MG63 (cell line): Measurements from ENCODE around the gene PSMB11. TPM values are rescaled to one million over a fixed set of nuclear protein-coding genes. Genes with fewer than 3 reads are reported as not detected.
A peak's percentile ranks its signal among the peaks of the same experiment; 100 is the strongest.
"Not testable (repeated sequence)": the region's sequence is repeated elsewhere in the genome, so short reads cannot be mapped to it uniquely, and the experiment has no call there.

ENCODE experiments used
- DNase-seq: peaks from one replicate; pipeline ENCODE4 v3.0.0-alpha.2; 2020
- H3K27me3 ChIP-seq: fragments of 250-450 bp; sonication (Bioruptor Pico); 2 replicates; pipeline ENCODE4 v1.5.1; 2020; ENCODE audit warnings: mild to moderate bottlenecking, moderate library complexity
- H3K36me3 ChIP-seq: fragments of 250-450 bp; sonication (Bioruptor Pico); 2 replicates; pipeline ENCODE4 v1.5.1; 2020; ENCODE audit warnings: mild to moderate bottlenecking, moderate library complexity
- H3K4me3 ChIP-seq: fragments of 250-450 bp; sonication (Bioruptor Pico); 2 replicates; pipeline ENCODE4 v1.5.1; 2020; ENCODE audit warnings: mild to moderate bottlenecking, moderate library complexity
- H3K9me3 ChIP-seq: fragments of 250-450 bp; sonication (Bioruptor Pico); 2 replicates; pipeline ENCODE4 v1.5.1; 2020; ENCODE audit warnings: mild to moderate bottlenecking, moderate library complexity
- total RNA-seq: library from RNA; depleted of rRNA; stranded (reverse); fragments of >200 nt; shearing (Covaris generic); gene quantifications from 2 replicates; pipeline ENCODE4 v1.2.3, GENCODE V29; 2014; ENCODE audit warnings: low replicate concordance; rRNA removed

The PSMB11 gene, protein sequence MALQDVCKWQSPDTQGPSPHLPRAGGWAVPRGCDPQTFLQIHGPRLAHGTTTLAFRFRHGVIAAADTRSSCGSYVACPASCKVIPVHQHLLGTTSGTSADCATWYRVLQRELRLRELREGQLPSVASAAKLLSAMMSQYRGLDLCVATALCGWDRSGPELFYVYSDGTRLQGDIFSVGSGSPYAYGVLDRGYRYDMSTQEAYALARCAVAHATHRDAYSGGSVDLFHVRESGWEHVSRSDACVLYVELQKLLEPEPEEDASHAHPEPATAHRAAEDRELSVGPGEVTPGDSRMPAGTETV
- total RNA-seq = not detected in 2 replicates

DNA sequence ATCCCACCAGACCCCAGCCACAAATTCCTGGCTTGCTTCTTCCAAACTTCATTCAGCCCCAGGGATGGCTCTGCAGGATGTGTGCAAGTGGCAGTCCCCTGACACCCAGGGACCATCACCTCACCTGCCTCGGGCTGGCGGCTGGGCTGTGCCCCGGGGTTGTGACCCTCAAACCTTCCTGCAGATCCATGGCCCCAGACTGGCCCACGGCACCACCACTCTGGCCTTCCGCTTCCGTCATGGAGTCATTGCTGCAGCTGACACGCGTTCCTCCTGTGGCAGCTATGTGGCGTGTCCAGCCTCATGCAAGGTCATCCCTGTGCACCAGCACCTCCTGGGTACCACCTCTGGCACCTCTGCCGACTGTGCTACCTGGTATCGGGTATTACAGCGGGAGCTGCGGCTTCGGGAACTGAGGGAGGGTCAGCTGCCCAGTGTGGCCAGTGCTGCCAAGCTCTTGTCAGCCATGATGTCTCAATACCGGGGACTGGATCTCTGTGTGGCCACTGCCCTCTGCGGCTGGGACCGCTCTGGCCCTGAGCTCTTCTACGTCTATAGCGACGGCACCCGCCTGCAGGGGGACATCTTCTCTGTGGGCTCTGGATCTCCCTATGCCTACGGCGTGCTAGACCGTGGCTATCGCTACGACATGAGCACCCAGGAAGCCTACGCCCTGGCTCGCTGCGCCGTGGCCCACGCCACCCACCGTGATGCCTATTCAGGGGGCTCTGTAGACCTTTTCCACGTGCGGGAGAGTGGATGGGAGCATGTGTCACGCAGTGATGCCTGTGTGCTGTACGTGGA is at the start of gene PSMB11:
TSS of gene PSMB11 (plus strand) at position 51 of the 804 bp plus-strand sequence. CDS start at position 65, 14 bp downstream.
- no peaks in the 10 kb centered on the region for H3K27me3 ChIP-seq
- H3K36me3 ChIP-seq = no peaks in the 10 kb centered on the region
- no peak for DNase-seq
- H3K4me3 ChIP-seq = no peak within 1 kb of the TSS
- H3K9me3 ChIP-seq = no peaks in the 10 kb centered on the region

DNA sequence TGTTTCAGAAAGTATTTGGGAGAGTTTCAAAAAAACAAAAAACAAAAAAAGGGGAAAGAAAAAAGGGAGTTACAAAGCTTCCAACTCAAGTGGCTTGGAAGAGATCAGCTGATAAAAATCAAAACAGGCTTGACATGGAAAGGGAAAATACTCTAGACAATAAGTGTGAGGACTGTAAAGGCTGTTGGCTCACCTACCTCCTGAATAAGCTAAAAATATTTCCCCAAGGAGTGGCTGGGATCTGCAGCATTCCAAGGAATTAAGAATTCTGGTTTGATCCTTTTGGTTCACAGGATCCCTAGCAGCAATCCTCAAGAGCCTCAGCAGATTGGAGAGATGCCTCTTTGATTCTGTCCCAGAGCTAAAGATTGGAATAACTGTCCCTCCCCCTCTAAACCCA is 48.5 kb upstream of the PSMB11 start:
- DNase-seq = no peak
- Histone ChIP-seq H3K27me3 (no peaks in the 10 kb centered on the region), H3K4me3 (no peak overlapping the region), H3K36me3 (no peaks in the 10 kb centered on the region), H3K9me3 (no peaks in the 10 kb centered on the region)

DNA sequence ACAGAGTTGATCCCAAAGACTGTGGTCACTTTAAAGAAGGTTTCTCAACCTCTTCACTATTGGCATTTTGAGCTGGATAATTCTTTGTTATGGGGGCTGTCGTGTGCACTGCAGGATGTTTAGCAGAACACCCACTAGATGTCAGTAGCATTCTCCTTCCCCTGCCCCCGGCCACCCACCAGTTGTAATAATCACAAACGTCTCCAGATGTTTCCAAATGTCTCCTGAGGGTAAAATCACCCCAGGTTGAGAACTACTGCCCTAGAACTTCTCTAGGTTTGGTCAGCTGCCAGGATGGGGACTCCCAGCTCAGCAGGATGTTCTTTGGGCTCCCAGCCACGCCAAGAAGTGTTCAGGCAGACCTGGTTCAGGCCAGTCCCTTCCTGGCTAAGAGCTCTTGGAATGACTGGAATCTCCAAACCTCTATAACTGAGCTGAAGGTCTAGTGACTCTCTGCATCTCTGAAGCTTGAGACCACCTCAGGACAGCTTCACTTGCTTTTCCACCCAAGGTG is 47.2 kb upstream of the PSMB11 start:
- Histone ChIP-seq H3K4me3 (no peak overlapping the region), H3K36me3 (no peaks in the 10 kb centered on the region), H3K27me3 (no peaks in the 10 kb centered on the region), H3K9me3 (no peaks in the 10 kb centered on the region)
- peak; percentile 55 for DNase-seq

DNA sequence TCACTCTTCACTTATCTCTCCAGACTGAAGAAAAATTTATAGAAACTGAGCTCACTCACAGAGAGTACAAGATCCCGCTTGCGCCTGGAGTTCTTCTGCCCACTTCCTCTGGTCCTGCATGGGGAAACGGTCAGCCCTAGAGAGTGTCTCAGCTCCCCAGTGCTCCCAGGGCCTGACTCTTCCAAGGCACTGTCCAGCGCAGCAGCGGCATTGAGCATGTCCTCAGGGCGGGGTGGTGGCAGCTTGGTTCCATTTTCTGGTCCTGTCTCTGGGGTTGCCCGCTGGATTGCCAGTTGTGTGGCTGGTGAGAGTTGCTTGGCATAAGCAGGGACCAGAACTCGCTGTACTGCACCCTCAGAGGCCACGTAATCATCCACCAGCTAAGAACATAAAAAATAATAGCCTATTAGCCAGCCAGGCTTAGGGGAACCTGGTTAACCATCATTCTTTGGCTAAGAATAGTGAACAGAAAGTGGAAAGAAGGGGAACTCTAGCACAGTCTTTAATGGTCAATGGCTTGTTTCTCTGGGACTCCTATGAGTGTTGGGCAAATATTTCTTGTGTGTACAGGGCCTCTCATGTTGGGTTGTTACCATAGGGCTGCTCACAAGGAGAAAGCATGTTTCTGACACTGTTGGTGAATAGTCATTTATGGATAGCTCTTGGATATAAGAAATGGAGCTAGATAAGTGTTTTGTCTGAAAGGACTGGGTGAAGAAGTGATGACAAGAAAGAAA is 46.0 kb upstream of the PSMB11 start:
- Histone ChIP-seq H3K27me3 (no peaks in the 10 kb centered on the region), H3K9me3 (no peaks in the 10 kb centered on the region), H3K36me3 (no peaks in the 10 kb centered on the region), H3K4me3 (no peak overlapping the region)
- no peak for DNase-seq

DNA sequence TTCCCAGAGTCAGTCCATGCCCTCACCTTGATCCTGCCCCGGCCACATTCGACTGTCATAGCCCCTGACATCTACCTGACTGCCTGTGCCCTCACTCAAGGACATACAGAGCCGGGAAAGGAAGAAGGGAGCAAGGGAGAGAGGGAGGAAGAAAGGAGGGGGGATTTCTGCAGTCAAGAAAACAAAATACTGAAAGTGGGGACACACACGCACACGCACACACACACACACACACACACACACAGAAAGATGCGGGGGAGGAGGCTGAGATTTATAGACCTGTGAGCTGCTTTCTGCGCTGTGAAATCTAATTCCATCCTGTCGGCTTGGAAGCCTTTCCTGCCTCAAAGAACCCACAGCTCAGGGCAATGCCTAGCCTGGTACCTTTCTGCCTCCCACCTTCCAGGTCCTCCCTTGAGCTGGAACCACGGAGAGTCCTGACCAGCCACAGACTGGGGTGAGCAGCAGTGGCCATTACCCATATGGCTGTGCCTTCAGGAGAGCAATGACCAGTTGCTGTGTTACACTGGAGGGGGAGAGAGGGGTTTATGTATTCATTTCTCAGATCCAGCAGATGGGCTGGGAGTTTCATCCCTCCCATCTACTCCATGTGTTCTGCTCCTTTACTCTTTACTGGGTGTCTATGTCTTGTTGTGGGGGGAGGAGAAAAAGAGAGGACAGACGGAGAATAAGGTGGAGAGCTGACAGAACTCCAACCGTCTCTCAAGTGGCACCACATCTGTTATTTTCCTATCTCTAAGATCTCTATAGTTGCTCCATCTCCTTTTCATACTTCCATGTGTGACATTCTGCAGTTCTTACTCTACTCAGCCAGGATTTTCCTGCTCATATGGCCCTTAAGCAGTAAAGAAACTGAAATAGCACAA is 45.0 kb upstream of the PSMB11 start:
- H3K27me3 ChIP-seq = no peaks in the 10 kb centered on the region
- H3K4me3 ChIP-seq = no peak overlapping the region
- no peak for DNase-seq
- H3K9me3 ChIP-seq = no peaks in the 10 kb centered on the region
- H3K36me3 ChIP-seq = no peaks in the 10 kb centered on the region

DNA sequence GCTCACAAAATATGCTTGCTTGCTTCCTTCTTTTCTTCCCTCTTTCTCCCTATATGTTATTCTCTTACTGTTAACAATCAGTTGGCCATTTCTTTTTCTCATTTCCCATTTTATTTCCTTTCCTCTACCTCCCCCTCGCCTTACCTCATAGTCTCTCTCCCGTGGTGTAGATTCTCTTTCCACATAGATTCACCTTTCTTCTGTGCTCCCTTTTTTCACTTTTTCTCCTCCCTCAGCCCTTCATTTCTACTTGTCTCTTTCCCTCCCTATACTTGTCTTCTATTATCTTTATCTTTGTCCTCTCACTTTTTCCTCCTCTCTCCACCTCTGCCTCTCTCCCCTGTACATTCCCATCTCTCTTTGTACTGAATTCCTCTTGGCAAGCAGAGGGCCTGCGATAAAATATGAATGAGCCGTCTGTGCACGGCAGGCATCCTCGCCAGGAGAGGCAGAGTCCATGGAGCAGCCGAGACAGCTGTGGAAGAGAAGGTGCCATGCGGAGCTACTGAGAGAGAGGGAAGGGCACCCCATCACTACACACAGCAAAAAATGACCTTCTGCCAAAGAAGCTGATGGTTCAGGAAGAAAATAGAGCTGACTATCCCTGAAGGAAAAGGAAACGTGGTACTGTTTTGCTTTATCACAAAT is 44.2 kb upstream of the PSMB11 start:
- DNase-seq = no peak
- no peaks in the 10 kb centered on the region for H3K9me3 ChIP-seq
- no peaks in the 10 kb centered on the region for H3K36me3 ChIP-seq
- H3K27me3 ChIP-seq = no peaks in the 10 kb centered on the region
- no peak overlapping the region for H3K4me3 ChIP-seq

DNA sequence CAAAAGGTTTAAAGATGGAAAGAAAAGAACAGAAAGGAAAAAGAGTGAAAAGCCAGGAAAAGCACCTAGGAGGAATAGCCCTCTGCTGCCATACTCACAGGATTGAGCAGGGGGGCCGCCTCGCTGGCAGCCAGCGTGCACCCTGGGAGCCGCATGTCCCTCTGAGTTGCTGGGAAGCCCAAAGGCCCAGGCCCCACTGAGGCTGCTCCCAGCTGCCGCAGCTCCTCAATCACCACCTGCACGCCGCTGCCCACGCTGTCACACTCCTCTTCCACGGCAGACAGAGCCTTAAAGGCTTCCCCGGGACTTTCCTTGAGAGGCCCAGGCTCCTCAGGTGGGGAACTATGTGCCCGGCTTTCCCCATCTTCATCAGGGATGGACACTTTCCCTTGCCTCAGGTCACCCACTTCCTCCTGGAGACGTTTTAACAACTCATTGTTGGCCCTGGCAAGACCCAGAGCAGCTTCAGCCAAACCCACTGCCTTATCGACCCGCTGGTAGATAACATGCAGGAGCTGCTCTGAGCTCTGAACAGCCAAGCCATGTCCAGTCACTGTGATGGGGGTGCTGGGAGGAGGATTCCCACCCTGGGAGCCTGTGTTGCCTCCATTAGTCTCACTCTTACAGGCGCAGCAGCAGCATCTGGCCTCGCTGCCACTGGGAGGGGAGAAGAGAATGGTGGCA is 43.5 kb upstream of the PSMB11 start:
- Histone ChIP-seq H3K4me3 (no peak overlapping the region), H3K27me3 (no peaks in the 10 kb centered on the region), H3K9me3 (no peaks in the 10 kb centered on the region), H3K36me3 (no peaks in the 10 kb centered on the region)
- no peak for DNase-seq

DNA sequence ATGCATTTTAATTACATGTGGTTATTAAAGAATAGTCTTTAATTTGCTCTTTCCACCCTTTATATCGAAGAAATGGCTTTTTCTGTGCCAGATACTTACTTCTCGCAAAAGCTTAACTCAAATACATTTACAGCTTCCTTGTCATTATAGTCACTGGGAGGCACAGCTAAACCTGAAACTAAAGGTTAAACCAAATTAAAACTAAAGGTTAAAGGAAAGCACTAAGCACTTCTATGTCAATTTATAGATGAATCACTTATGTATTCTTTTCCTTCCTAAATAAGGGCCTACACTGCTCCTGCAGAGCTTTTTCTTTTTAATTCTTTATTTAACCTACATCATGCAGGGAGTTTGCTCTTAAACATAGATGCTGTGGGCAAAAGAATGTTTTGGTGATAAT is 41.2 kb upstream of the PSMB11 start:
- no peaks in the 10 kb centered on the region for H3K27me3 ChIP-seq
- no peaks in the 10 kb centered on the region for H3K9me3 ChIP-seq

DNA sequence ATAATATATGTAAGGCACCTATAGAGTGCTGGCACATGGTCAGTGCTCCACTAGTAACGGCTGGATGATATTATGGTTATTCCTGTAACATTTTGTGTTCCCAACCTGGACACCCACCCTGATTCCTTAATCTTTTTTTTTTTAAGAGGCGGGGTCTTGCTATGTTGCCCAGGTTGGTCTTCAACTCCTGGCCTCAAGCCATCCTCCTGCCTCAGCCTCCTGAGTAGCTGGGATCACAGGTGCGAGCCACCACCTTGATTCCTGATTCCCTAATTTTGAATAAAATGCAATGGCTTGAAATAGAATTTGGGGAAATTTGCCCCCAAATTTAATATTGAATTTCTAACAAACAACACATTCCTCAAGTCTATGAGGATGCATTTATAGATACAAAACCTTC is 39.4 kb upstream of the PSMB11 start:
- Histone ChIP-seq H3K36me3 (no peaks in the 10 kb centered on the region), H3K4me3 (no peak overlapping the region), H3K9me3 (no peaks in the 10 kb centered on the region), H3K27me3 (no peaks in the 10 kb centered on the region)
- DNase-seq = no peak

More for the DNA sequence above, 41.2 kb upstream of the PSMB11 start:
- H3K4me3 ChIP-seq = no peak overlapping the region
- no peak for DNase-seq
- no peaks in the 10 kb centered on the region for H3K36me3 ChIP-seq

DNA sequence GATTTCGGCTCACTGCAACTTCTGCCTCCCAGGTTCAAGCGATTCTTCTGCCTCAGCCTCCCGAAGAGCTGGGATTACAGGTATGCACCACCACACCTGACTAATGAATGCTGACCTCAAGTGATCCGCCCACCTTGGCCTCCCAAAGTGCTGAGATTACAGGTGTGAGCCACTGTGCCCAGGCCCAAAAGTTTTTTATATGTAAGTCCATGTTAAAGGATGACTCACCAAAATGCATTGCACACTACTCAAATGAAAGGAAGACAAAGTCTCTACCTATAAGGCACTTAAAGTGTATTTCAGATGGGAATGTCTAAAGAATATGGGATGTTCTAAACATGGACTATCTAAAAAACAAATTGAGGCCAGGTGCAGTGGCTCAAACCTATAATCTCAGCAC is 37.7 kb upstream of the PSMB11 start:
- H3K9me3 ChIP-seq, H3K36me3 ChIP-seq, H3K27me3 ChIP-seq, DNase-seq, H3K4me3 ChIP-seq: not testable (repeated sequence)

DNA sequence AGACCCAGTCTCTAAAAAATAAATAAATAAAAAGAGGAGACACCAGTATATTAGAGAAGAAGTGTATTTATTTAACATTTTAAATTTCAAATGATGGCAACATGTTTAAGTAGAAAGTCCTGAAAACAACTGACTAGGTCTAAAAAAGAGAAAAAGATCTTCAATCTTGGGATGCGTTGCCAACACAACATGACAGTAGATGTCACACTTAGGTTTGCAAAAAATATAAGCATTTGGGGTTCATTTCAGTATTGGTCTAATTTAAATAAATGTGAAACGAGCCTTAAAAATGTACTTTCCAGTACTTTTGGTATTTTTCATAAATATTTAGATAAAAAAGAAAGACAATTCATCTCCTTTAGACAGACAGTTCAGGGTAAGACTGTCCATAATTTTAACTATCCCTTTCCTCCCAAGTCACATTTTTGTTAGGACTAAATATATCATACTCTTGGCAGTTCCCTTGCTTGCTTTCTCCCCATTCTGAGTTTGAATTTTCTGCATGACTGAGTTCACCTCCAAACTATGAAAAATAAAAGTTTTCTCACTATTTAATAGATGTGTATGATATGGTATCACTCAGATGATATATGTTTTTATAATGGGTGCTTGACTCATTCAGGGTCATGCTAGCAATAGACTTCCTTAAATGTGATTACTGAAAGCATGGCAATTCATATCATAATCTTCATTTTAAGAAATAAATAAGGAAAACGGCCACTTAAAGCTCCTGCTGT is 36.4 kb upstream of the PSMB11 start:
- H3K9me3 ChIP-seq = no peaks in the 10 kb centered on the region
- no peaks in the 10 kb centered on the region for H3K27me3 ChIP-seq
- no peaks in the 10 kb centered on the region for H3K36me3 ChIP-seq
- no peak overlapping the region; the same call in 1 of the 2 replicates for H3K4me3 ChIP-seq
- no peak for DNase-seq

DNA sequence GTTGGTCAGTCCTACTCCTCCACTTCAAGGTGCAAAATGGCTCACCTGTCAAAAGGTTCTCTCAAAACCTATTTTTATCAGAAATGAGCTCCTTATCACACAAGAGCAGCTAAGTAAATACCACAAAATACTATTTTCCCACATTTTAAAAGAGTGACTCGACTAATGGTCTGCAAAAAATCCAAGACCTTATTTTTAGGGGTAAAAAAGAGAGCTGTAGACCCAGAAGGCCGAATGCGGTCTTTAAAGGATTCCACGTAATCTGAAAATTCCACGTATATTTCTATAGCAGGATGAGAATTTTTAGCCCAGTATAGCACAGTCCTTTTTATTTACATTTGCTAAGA is 35.9 kb upstream of the PSMB11 start:
- Histone ChIP-seq H3K9me3 (no peaks in the 10 kb centered on the region), H3K4me3 (peak overlapping the region; percentile 60), H3K36me3 (no peaks in the 10 kb centered on the region), H3K27me3 (no peaks in the 10 kb centered on the region)
- DNase-seq = no peak

DNA sequence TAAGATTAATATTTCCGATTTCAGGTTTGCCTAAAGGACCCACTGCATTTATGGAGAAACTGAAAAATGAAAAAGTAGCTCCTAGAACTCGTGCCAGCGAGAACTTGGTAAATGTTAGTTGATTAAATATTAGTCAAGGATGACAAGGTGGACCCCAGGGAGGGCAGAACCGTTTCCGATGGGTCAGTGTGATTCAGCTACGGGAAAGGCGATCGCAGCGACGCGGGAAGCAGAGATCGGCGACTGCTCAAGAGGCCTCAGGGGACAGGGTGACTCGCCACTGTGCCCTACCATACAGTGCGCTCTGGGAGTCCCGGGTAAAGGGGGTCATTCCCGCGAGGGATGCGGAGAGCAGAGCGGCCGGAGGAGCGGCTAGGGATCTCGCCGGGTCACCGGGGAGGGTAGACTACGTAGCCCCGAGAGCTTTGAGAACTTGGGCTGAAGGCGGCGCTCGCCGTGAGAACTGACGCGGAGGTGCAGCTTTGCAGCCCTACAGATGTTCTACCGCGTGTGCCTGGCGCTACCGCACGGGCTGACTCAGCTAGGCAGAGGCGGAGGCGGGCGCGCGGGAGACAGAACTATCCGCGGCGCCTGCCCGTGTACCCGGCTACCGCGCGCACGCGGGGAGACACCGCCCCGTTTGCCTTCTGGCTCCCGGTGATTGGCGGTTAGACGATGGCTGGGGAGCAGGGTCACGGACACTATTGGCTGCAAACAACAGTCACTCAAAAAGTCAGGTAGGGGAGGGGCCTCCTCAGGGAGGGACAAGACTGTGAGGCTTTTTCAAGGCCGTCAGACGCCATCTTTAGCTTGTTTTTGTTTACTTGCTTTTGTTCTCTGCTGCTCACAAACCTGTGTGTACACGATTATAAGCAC is 35.2 kb upstream of the PSMB11 start:
- Histone ChIP-seq H3K9me3 (no peaks in the 10 kb centered on the region), H3K36me3 (no peaks in the 10 kb centered on the region), H3K4me3 (peak overlapping the region; percentile 60), H3K27me3 (no peaks in the 10 kb centered on the region)
- peak; percentile 94 for DNase-seq

DNA sequence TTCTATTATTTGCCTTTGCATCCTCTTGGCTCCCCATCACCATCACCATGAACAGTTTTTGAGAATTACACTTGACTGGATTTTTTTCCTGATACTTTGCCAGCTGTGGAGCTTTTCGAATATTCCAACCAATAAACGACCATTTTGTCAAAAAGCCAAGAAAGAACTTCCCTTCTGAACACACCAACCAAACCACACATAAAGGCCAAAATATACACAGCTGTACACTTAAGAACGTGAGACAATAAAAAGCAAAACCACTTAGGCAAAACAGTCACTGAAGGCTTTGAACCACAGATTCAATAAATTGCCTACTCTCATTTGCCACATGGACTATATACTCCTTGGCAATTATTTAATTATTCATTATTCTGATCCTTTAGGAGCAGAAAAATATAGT is 33.2 kb upstream of the PSMB11 start:
- DNase-seq = no peak
- no peaks in the 10 kb centered on the region for H3K36me3 ChIP-seq
- no peak overlapping the region; the same call in 1 of the 2 replicates for H3K4me3 ChIP-seq
- no peaks in the 10 kb centered on the region for H3K9me3 ChIP-seq
- H3K27me3 ChIP-seq = no peaks in the 10 kb centered on the region
